GM12874 (cell line): ENCODE results near the gene NRSN2.

ENCODE experiments used
- TF ChIP-seq, protein P1 (sequence below): IDR thresholded peaks from 2 replicates; pipeline ENCODE4 v1.5.1; 2011; ENCODE audit warnings: low read depth, mild to moderate bottlenecking, control low read depth, low read length, moderate library complexity; ENCODE audit not compliant: insufficient read depth

The NRSN2 gene

DNA sequence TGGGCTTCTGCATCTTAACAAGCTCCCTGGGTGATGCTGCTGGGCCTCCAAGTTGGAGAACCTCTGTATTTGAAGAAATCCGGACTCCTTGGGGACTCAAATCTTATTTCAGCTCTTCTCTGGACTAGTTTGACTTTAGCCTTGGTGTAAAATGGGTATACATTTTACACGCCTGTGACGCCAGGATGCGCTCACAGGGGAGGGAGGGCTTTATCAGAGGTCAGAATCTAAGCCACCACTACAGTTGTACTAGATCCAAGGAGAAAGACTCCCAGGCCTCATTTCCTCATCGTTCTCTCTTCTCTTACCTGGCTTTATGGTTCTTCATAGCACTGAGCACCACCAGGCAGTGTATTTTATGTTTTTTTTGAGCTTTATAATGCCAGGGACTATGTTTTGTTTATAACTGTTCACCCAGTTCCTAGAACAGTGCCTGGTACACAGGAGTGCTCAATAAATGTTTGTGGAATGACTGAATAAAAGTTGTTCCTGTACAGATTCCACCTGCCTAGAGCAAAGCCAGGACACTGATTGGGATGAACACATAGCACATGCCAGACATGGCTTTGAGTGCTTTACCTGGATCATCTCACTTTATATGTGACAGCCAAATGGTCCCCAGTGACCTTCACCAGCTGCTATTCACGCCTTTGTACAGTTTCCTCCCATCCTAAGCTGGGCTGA, 56.1 kb downstream of the NRSN2 start:
- TF ChIP-seq, protein P1, sequence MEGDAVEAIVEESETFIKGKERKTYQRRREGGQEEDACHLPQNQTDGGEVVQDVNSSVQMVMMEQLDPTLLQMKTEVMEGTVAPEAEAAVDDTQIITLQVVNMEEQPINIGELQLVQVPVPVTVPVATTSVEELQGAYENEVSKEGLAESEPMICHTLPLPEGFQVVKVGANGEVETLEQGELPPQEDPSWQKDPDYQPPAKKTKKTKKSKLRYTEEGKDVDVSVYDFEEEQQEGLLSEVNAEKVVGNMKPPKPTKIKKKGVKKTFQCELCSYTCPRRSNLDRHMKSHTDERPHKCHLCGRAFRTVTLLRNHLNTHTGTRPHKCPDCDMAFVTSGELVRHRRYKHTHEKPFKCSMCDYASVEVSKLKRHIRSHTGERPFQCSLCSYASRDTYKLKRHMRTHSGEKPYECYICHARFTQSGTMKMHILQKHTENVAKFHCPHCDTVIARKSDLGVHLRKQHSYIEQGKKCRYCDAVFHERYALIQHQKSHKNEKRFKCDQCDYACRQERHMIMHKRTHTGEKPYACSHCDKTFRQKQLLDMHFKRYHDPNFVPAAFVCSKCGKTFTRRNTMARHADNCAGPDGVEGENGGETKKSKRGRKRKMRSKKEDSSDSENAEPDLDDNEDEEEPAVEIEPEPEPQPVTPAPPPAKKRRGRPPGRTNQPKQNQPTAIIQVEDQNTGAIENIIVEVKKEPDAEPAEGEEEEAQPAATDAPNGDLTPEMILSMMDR, result no peak

DNA sequence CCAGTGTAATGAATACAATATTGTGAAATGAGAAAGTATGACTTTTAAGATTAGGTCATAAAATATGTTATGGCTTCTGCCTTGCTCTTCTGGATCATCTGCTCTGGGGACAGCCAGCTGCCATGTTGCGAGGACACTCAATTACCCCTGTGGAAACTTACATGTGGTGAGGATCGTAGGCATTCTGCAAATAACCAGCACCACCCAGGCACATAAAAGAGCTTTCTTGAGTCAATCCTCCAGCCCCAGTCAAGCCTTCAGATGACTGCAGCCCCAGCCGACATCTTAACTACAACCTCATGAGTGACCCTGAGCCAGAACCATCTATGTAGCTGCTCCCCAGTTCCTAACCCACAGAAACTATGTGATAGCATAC, 56.7 kb downstream of the NRSN2 start:
- TF ChIP-seq, protein P1, result no peak

DNA sequence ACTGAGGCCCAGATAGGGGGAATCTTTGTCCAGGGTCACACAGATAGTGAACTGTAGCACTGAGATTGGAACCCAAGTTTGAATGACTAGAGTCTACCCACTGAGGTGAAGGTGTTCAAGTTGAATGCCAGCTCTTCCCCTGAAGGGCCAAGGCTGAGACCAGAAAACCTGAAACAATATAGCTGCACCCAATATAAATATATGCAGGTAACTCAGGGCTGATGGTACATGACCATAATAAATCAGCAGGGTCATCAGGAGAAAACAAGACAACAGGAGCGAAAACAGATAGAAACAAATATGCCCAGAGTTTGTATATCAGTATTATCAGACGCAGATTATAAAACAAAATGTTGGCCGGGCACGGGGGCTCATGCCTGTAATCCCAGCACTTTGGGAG, 57.2 kb downstream of the NRSN2 start:
- TF ChIP-seq, protein P1, result no peak
